HUES64 (cell line): ENCODE results near the gene MYLK.
A peak's percentile ranks its signal among the peaks of the same experiment; 100 is the strongest.

Experiments used
- H3K27ac ChIP-seq: 2 replicates; pipeline ENCODE4 v1.7.0; 2013; ENCODE audit warnings: low read depth, low read length, inconsistent platforms
- H3K27me3 ChIP-seq: 2 replicates; pipeline ENCODE4 v1.6.1; 2013; ENCODE audit warnings: mild to moderate bottlenecking, low read length; ENCODE audit not compliant: insufficient read depth
- H3K36me3 ChIP-seq: 2 replicates; pipeline ENCODE4 v1.6.1; 2013; ENCODE audit warnings: mild to moderate bottlenecking, low read length; ENCODE audit not compliant: insufficient read depth
- H3K4me1 ChIP-seq: 2 replicates; pipeline ENCODE4 v1.6.1; 2013; ENCODE audit warnings: mild to moderate bottlenecking, low read length, moderate library complexity; ENCODE audit not compliant: insufficient read depth
- H3K4me3 ChIP-seq: 2 replicates; pipeline ENCODE4 v1.5.1; 2013; ENCODE audit warnings: mild to moderate bottlenecking, low read length, moderate library complexity
- H3K9ac ChIP-seq: 2 replicates; pipeline ENCODE4 v1.6.1; 2013; ENCODE audit warnings: mild to moderate bottlenecking, low read depth, low read length
- H3K9me3 ChIP-seq: 2 replicates; pipeline ENCODE4 v1.6.1; 2013; ENCODE audit warnings: low read depth, low read length; ENCODE audit not compliant: insufficient read depth
- WGBS: fragments of 150-250, 120-280 bp; methylation state at CpG from one replicate; pipeline ENCODE4 v1.1.7; 2013; ENCODE audit warnings: missing lambda C conversion rate; 5-methylcytosine and 5-hydroxymethylcytosine counted together

The MYLK gene

DNA sequence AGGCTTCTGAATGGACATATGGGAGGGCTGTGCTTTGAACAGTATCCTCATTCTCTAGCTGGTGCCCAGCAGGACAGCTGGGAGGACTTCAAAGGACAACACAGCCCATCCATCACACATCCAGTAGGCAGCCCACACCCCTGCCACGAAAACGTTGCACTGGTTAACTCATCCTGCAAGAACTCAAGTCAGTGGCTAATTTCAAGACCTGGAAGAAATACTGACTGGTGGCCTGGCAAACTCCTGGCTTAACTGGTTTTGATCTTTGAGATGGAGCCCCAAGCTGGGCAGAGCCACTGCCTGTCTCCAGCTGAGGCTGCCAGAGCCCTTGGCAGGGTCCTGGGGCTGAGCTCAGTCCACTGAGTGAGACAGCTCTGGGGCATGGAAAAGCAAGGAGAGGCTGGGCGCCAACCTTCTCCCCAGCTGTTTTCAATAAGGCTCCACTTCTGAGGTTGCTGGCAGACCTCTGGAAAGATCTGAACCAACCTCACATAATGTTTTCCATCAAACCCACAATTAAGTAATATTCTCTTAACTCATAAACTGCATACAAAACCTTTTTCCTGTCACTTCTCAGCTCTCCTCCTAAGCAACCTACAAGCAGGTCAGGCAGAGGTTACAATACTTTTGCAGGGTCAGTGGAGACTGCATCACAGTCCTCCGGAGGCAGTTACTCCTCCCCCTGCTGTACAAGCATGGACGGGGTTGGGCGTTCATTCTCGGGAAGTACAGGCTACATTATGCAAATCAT lies 110.3 kb downstream of the MYLK start:
- Histone ChIP-seq H3K9me3 (no peaks in the 10 kb centered on the region), H3K36me3 (no peaks in the 10 kb centered on the region), H3K27me3 (no peaks in the 10 kb centered on the region), H3K4me3 (no peak overlapping the region), H3K27ac (no peak overlapping the region), H3K9ac (no peak overlapping the region), H3K4me1 (no peaks in the 10 kb centered on the region)
- 80% methylated on average over 7 of the region's 7 CpGs for WGBS

DNA sequence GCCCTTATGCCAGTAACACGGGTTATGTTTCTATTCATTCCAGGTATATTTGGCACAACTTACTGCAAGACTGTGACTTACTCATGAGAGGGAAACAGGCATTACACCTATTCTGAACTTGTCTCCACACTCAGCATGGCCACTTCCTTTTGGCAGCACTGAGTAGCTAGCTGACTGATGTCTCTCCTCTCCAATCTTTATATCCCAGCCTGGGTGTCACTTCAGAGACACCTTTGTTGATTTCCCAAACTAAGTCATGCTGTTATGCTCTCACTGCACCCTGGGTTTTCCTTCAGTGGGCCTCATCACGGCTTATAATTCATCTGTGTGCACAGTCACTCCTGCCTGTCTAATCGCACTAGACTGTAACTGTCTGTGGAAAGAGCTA lies 114.8 kb downstream of the MYLK start:
- Histone ChIP-seq H3K27me3 (no peaks in the 10 kb centered on the region), H3K4me3 (no peak overlapping the region), H3K4me1 (peaks cover 9% of the 10 kb centered on the region; the same call in 1 of the 2 replicates), H3K36me3 (no peaks in the 10 kb centered on the region), H3K9ac (no peak overlapping the region), H3K27ac (no peak overlapping the region), H3K9me3 (no peaks in the 10 kb centered on the region)
- WGBS, result 98% methylated on average over 3 of the region's 3 CpGs

DNA sequence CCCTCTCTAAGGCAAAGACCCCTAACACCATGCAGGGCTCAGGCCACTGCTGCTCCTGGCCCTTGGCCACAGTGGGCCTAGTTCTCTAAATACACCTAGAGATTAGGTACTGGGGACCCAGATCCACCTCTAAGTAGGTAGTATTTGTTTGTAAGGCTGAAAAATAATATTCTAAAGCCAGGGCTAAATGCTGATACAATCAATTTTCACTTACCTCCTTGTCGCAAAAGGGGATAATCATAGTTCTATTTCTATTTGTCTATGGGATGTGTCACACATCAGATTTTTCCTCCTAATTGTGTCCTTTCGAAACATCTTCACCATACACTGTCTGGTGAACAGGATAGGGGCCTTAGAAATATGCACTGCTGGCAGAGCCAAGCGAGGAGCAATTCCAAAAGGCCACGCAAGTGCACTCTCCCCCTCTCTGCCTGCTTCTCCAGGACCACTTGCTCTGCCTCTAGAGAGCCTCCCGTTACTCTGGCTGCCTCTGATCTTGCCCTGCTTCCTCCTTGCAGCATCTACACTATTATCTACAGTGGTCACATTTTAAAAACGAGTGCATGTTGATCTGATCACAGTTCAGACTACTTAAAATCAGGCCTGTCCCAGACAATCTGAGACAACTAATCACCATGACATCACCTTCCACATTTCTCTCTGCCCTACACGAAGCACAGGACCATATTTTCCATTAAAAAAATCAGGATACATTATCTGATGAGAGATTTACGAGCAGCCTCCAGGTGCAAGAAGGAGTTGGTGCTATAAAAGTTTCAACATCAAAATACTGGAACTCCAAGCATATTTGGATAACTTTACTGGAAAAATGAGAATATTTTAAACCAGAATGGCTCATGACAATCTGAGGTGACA lies 115.4 kb downstream of the MYLK start:
- 86% methylated on average over 7 of the region's 8 CpGs for WGBS
- peaks cover 9% of the 10 kb centered on the region; the same call in 1 of the 2 replicates for H3K4me1 ChIP-seq
- H3K9ac ChIP-seq, result no peak overlapping the region

DNA sequence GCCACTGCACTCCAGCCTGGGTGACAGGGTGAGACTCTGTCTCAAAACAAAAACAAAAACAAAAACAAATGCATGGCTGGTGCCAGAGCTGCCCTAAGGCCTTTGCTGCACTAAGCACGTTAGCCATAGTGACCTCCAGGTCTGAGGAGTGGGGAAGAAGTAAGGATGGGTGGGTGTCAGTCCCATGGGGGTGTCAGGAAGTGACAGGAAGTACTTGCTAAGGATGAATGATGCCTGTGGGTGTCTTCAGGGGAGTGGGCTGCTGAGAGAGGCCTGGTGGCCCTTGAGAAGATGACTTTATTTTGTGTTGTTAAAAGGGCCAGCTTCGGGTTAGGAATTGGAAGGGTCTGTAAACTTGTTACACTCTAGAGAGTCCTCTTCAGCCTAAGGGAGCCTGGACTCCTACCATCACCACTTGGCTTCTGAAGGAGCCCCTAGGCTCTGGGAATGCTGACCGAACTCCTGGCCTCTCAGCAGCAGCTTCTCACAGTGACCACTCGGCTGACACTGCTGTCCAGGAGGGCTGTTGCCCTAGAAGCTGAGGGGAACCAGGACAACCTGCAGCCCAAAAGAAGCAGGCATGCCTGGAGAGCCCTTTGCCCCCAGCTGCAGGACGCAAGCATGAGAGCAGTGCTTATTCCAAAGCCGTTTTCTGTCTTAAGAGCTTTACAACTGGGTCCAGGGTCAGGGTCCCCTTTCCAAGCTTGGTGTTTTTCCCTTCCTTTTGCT lies 116.4 kb downstream of the MYLK start:
- Histone ChIP-seq H3K9ac (no peak overlapping the region), H3K9me3 (no peaks in the 10 kb centered on the region), H3K36me3 (no peaks in the 10 kb centered on the region), H3K27me3 (no peaks in the 10 kb centered on the region), H3K4me1 (peaks cover 9% of the 10 kb centered on the region; the same call in 1 of the 2 replicates), H3K27ac (no peak overlapping the region), H3K4me3 (no peak overlapping the region)
- WGBS, result 89% methylated on average over 6 of the region's 6 CpGs

More for the DNA sequence above, 115.4 kb downstream of the MYLK start:
- Histone ChIP-seq H3K4me3 (no peak overlapping the region), H3K27me3 (no peaks in the 10 kb centered on the region), H3K27ac (no peak overlapping the region), H3K9me3 (no peaks in the 10 kb centered on the region), H3K36me3 (no peaks in the 10 kb centered on the region)

GRCh38 chr3:123767009-123767372 lies 117.1 kb downstream of the MYLK start:
- H3K9ac ChIP-seq, result no peak overlapping the region
- H3K27ac ChIP-seq, result no peak overlapping the region
- H3K27me3 ChIP-seq, result no peaks in the 10 kb centered on the region
- no peaks in the 10 kb centered on the region for H3K36me3 ChIP-seq
- H3K4me3 ChIP-seq, result no peak overlapping the region
- H3K4me1 ChIP-seq, result peaks cover 9% of the 10 kb centered on the region; the same call in 1 of the 2 replicates
- WGBS, result 81% methylated on average over 6 of the region's 7 CpGs
- H3K9me3 ChIP-seq, result no peaks in the 10 kb centered on the region

DNA sequence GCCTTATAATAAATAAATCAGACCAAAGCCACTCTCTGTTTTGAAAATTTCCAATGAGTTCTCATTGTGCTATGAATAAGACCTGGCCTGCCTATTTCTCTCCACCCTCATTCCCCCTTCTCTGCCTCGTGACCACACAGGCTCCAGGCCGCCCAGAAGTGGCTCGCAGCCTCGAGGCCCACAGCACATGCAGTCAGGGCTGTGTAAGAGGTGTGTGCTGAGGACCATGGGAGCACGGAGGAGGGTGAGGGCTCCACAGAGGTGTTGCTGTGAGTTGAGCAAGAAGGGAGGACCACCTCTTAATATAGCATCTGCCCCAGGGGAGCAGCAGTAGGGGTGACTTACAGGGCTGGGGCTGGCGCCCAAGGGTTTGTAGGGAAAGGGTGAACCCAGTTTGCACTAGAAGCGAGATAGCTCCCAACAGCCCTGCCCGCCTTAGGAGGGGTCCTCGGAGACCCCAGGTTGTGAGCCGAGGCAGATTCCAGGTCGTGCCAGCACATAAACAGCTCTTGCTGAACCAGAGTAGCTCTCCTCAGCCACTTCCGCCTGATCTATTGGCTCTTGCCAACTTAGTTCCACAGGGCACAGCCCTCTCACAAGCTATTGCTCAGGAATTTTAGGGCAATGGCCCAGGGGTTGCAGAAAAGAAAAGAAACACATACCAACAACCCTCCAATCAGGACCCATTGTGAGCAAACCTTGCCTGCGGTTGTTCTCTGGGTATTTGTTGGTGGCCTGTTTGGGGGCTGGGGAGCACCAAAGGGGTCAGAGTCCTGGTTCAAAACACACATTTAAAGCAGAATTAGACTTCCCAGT lies 117.7 kb downstream of the MYLK start:
- Histone ChIP-seq H3K27ac (no peak overlapping the region), H3K36me3 (no peaks in the 10 kb centered on the region), H3K4me1 (peaks cover 9% of the 10 kb centered on the region; the same call in 1 of the 2 replicates), H3K27me3 (no peaks in the 10 kb centered on the region), H3K9ac (peak overlapping the region; percentile 17; the same call in 1 of the 2 replicates), H3K4me3 (no peak overlapping the region), H3K9me3 (no peaks in the 10 kb centered on the region)
- WGBS, result 93% methylated on average over 12 of the region's 13 CpGs

GRCh38 chr3:123765475-123766128 lies 118.5 kb downstream of the MYLK start:
- Histone ChIP-seq H3K27me3 (no peaks in the 10 kb centered on the region), H3K9ac (no peak overlapping the region), H3K4me1 (peaks cover 9% of the 10 kb centered on the region; the same call in 1 of the 2 replicates), H3K27ac (no peak overlapping the region), H3K9me3 (no peaks in the 10 kb centered on the region), H3K36me3 (no peaks in the 10 kb centered on the region), H3K4me3 (no peak overlapping the region)
- WGBS, result 73% methylated on average over 2 of the region's 4 CpGs

- H3K36me3 ChIP-seq, result no peaks in the 10 kb centered on the region
- no peak overlapping the region for H3K27ac ChIP-seq
- peaks cover 9% of the 10 kb centered on the region; the same call in 1 of the 2 replicates for H3K4me1 ChIP-seq
- no peak overlapping the region for H3K4me3 ChIP-seq
- WGBS, result 95% methylated on average over 8 of the region's 8 CpGs
- H3K9ac ChIP-seq, result no peak overlapping the region
- H3K27me3 ChIP-seq, result no peaks in the 10 kb centered on the region
- no peaks in the 10 kb centered on the region for H3K9me3 ChIP-seq
Measured at GRCh38 chr3:123764647-123765046, 119.5 kb downstream of the MYLK start.

- no peak overlapping the region for H3K4me3 ChIP-seq
- peaks cover 9% of the 10 kb centered on the region; the same call in 1 of the 2 replicates for H3K4me1 ChIP-seq
- H3K9me3 ChIP-seq, result no peaks in the 10 kb centered on the region
- H3K27ac ChIP-seq, result no peak overlapping the region
- 94% methylated on average over 1 of the region's 2 CpGs for WGBS
- no peak overlapping the region for H3K9ac ChIP-seq
- no peaks in the 10 kb centered on the region for H3K36me3 ChIP-seq
- H3K27me3 ChIP-seq, result no peaks in the 10 kb centered on the region
Measured at GRCh38 chr3:123762805-123763204, 121.3 kb downstream of the MYLK start.

DNA sequence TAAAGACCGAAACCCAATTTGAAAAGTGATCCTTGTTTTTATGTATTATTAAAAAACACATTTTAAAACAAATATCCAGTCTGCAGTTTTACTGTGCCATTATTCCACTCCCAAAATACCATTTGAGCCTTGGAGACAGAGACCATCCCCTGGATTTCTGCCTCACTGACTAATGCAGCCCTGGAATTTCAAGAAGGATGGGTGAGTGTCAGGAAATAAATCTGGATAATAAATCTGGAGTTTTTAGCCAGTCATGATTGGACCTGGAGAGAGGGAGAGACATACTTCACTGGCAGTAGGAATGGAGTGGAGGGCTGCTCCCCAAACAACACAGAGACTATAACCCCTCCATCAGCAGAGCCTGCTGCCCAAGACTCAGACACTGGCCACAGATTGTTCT lies 123.3 kb downstream of the MYLK start:
- Histone ChIP-seq H3K27ac (no peak overlapping the region), H3K27me3 (no peaks in the 10 kb centered on the region), H3K36me3 (no peaks in the 10 kb centered on the region), H3K9ac (no peak overlapping the region), H3K4me3 (no peak overlapping the region), H3K9me3 (no peaks in the 10 kb centered on the region), H3K4me1 (no peaks in the 10 kb centered on the region)
- no CpG with 5 or more reads among the region's 1 CpG for WGBS
